Activated effector memory CD4-positive, alpha-beta T cell treated with anti-CD3 and anti-CD28 coated beads, Interleukin-2, amount 50 U/mL, for 16 hours (primary cell): ENCODE measurements around the gene PIK3AP1.
"Not testable (repeated sequence)": the region's sequence is repeated elsewhere in the genome, so short reads cannot be mapped to it uniquely, and the experiment has no call there.

Experiments
- DNase-seq: peaks from one replicate; pipeline ENCODE4 v3.0.0-alpha.2; 2020

PIK3AP1 gene

DNA sequence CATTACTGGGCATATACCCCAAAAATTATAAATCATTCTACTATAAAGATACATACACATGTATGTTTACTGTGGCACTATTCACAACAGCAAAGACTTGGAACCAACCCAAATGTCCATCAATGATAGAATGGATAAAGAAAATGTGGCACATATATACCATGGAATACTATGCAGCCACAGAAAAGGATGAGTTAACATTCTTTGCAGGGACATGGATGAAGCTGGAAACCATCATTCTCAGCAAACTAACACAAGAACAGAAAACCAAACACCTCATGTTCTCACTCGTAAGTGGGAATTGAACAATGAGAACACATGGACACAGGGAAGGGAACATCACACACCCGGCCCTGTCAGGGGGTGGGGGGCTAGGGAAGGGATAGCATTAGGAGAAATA, 145.8 kb downstream of the PIK3AP1 start:
- not testable (repeated sequence) for DNase-seq

DNA sequence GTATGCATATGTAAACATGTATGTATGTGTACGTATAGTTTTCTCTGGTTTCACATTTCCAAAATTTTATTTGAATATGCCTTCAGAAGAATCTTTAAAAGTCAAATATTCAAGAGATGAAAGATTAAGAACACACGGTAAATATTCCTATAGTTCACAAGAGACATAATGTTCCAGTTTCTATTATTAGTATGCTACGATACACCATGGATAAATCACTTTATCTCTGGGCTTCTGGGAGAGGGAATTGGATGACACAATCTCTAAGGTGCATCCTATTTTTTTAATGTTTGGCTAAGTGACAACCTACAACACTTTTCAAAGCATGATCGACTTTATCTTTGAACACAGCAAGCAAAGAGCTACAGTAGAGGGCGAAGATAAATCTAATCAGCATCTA, 147.3 kb downstream of the PIK3AP1 start:
- no peak for DNase-seq

DNA sequence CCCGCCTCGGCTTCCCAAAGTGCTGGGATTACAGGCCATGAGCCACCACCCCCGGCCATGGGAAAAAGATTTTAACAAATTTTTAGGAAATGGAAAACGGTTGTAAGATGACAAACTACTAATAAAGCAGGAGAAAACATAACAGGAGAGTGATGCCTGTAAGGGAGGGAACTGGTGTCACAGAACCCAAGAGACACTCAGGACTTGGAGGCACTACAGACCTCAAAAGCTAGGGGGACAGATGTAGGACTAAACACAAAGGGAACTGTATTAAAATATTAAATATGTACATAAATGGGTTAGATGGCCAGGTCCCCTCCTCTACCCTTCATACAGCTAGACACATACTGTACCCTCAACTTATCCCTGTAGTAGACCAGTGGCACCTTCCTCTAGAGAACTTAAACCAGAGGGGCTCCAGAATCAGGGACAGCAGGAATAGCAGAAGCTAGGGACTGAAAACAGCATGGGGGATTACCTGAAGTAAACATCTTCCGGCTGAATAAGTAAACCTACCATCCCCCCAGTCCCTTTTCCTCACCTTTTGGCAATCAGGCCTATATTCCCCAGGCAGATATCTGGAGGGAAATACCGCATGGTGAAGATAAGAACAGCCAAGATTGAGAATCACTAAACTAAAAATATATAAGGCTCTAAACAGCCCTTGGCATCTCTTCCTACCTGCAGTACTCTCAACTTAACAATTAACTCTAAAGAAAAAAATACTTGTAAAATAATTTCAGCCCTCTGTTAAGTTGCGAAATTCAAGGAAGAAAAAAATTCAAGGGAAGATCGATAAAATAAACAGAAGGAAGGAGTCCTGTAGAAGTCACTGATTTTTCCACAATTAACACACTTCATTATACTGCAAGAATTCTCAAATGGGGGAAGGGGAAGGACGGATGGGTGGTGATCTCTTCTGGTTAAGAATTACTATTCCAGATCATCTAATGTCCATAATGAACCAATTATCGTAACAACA, 149.0 kb downstream of the PIK3AP1 start:
- no peak for DNase-seq

DNA sequence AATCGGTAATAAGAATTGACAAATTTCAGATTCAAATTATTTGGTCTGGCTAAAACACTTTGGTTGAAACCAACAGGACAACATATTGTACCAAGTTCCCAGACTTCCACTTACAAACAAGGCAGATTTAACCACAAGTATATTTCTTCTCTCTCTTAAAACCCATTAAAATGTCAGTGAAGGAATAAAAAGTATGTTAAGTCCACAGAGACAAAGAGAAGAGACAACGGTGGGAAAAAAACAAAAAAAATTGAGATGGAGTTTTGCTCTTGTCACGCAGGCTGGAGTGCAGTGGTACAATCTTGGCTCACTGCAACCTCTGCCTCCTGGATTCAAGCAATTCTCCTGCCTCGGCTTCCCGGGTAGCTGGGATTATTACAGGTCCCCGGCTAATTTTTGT, 149.8 kb downstream of the PIK3AP1 start:
- no peak for DNase-seq

DNA sequence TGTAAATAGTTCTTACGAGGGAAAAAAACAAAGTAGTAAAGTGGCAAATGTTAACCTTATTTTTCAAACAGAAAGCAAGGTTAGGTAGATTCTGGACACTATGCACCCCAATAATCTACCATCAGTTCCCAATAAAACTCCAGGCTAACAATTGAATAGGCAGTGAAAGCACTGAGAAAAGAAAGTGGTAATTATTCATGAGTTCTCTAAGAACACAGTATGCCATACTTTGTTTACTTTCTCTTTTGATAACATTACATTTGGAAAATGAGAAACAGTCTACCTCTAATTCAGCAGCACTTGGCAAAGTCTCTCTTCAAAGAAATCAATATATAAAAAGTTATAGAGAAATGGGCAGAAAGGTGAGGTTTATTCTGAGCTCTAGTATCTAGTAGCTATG, 151.9 kb downstream of the PIK3AP1 start:
- DNase-seq, result no peak

DNA sequence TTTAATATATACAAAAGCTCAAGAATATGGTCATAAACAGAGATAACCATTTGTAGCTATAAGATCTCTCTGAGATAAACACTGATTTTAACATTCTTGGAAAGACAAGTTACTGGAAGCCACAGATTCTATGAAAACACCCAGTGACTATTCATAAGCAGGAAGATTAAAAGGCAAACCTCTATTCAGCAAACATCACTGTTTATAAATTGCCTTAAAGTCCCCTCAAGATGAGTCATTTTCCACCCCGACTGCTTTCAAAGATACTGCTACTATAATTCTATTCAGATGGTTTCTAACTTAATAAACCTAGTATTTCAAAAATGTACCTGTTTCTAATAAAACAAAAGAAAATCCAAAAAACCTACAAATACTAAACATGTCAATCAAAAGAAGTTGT, 154.5 kb downstream of the PIK3AP1 start:
- no peak for DNase-seq

DNA sequence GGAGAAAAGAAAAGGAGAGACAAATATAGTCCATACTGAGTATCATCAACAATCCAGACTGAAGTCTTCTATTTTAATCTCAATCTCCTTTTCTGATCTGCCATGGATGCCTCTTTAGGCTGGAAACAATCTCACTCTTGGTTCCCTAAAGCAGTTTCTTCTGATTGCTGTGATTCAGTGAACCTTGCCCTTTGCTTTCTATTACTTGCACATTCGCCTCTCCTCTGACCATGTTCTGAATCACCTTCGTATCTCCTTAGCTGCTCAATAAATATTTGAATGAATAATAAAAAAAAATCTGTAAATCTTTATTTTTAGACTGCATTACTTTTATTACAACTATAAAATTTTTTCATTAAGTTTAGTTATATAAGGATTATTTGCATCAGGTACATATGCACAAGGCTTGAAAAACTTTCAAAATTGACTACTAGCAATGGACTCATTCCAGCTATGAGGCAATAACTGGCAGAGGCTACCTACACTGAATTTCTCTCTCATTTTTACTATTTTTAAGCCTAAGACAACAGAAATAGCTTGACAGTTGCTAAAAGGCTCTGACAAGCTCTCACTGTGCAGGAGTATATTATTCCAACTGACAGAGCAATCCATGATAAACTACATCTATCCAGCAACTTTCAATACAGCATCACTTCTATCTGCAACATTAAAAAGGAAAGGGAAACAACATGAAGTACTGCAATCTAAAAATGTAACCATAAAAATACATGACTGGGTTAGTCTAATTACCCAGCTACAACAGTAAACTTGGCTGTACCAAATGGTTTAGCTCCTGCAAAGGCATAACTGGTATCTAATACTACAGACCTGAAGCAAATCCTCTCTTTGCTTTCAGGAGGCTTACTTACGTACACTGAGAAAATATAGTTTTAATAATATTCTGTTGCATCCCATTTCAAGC, 159.1 kb downstream of the PIK3AP1 start:
- no peak for DNase-seq

DNA sequence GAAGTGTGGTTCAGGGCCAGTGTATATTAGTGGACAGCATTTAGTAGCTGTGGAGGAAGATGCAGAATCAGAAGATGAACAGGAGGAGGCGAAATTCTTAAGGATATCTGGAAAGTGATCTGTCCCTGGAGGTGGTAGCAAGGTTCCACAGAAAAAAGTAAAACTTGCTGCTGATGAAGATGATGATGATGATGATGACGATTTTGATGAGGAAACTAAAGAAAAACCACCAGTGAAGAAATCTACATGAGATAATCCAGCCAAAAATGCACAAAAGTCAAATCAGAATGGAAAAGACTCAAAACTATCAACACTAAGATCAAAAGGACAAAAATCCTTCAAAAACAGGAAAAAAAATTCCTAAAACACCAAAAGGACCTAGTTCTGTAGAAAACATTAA, 159.8 kb downstream of the PIK3AP1 start:
- no peak for DNase-seq

DNA sequence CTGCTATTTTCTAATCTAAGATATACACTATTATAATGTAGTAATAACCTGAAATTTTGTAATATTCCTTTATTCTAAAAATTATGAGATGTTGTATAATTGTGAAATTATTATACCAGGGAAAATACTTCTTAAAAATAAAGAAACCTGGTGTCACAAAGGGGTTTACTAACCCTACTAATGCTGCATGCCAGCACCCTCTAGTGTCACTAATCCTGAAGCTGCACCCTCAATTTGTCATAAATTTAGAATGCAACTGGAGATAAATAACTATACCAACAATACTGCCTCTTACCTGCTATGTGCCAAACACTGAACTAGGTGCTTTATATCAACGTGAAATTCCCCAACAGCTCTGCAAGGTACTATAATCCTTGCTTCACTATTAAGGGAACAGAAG, 164.3 kb downstream of the PIK3AP1 start:
- DNase-seq, result no peak

DNA sequence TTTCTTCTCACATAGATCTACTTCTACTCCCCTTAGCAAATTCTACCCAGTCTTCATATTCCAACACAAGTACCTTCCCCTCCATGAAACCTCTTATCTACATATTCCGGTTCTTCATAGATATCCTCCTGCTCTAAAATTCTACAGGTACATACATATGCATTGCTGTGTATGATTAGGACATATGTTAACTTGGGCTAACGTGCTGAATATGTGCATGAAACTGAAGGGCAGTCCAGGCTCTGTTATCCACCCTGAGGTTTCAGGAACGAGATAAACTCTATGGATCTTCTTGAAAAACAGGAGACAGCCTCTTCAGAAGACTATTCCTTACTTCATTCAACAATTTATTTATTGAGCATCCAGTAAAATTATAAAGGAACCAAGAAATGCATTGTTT, 165.0 kb downstream of the PIK3AP1 start:
- no peak for DNase-seq

DNA sequence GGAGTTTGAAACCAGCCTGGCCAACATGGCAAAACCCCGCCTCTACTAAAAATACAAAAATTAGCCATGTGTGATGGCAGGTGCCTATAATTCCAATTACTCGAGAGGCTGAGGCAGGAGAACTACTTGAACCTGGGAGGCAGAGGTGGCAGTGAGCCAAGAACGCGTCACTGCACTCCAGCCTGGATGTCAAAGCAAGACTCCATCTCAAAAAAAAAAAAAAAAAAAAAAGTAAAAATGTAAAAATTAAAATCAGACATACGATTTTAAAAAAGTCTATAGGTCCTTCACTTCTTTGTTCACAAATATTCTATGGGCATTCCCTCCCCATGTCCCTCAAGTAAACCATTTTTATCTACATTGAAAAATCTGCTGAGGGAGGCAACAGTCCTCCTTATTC, 171.7 kb downstream of the PIK3AP1 start:
- no peak for DNase-seq

DNA sequence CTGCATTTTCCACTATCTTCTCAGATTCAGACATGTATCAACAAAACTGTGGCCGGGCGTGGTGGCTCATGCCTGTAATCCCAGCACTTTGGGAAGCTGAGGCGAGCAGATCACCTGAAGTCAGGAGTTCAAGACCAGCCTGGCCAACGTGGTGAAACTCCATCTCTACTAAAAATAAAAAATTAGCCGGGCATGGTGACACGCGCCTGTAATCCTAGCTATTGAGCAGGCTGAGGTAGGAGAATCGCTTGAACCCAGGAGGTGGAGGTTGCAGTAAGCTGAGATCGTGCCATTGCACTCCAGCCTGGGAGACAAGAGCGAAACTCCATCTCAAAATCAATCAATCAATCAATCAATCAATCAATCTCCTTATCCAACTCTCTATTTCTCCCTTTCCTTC, 174.8 kb downstream of the PIK3AP1 start:
- not testable (repeated sequence) for DNase-seq
